ENCODE data around the gene ZSCAN10.

Gene ZSCAN10

DNA sequence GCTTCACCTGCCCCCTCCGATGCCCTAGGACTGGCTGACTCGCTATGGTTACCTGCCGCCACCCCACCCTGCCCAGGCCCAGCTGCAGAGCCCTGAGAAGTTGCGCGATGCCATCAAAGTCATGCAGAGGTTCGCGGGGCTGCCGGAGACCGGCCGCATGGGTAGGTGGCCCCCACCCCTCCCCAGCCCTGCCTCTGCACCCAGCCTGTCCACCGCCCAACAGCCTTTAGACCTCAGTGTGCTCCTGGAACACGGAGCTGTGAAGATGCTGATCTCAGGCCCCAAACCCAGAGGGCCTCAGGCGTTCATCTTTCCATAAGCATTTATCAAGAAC lies 51.7 kb downstream of the ZSCAN10 start:
- no peak for DNase-seq (ENCODE audit: low read depth in 1 of 2, low spot score in 1 of 2)

DNA sequence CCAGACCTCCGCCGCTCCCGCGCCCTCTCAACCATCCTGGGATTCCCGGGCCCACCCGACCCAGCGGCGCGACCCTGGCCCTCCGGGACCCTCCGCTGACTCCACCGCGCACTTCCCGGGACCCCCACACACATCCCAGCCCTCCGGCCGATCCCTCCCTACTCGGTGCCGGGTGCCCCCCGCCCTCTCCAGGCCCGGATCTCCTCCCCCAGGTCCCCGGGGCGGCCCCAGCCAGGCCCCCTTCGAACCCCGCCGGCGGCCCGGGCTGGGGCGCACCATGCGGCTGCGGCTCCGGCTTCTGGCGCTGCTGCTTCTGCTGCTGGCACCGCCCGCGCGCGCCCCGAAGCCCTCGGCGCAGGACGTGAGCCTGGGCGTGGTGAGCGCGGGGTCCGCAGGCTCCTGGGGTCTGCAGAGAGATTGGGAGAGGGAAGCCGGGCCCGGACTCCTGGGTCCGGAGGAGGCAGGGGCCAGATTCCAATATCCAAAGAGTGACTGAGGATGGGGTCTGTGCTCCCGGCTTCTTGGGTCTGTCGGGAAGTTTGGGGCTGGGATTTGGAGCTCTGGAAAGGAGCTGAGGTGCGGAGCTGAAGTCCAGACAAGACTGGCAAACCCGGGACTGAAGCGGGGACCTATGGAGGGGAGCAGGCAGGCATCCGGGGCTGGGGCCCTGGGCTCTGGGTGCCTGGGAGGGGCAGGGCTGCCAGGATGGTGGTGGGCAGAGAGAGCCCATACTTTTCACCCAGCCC lies 52.3 kb downstream of the ZSCAN10 start:
- peaks cover 5% of the 10 kb centered on the region for H3K27me3 ChIP-seq (ENCODE audit: insufficient read depth, poor library complexity, severe bottlenecking)
- peak overlapping the region; percentile 55 for H3K4me3 ChIP-seq (replicated peaks; ENCODE audit: insufficient read depth, low read length)
- DNase-seq (ENCODE audit: low read depth in 1 of 2, low spot score in 1 of 2) = no peak
- TF ChIP-seq, protein P1, sequence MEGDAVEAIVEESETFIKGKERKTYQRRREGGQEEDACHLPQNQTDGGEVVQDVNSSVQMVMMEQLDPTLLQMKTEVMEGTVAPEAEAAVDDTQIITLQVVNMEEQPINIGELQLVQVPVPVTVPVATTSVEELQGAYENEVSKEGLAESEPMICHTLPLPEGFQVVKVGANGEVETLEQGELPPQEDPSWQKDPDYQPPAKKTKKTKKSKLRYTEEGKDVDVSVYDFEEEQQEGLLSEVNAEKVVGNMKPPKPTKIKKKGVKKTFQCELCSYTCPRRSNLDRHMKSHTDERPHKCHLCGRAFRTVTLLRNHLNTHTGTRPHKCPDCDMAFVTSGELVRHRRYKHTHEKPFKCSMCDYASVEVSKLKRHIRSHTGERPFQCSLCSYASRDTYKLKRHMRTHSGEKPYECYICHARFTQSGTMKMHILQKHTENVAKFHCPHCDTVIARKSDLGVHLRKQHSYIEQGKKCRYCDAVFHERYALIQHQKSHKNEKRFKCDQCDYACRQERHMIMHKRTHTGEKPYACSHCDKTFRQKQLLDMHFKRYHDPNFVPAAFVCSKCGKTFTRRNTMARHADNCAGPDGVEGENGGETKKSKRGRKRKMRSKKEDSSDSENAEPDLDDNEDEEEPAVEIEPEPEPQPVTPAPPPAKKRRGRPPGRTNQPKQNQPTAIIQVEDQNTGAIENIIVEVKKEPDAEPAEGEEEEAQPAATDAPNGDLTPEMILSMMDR (IDR thresholded peaks at IDR 0.05; ENCODE audit: insufficient read depth, low read length) = no peak
- TF ChIP-seq SPI1 (IDR thresholded peaks at IDR 0.05; ENCODE audit: borderline replicate concordance, low read depth) (no peak), GABPA (IDR thresholded peaks at IDR 0.05; ENCODE audit: low read depth) (no peak), POLR2AphosphoS5 (IDR thresholded peaks at IDR 0.05; ENCODE audit: low read depth) (no peak)
- TF ChIP-seq, protein P2, sequence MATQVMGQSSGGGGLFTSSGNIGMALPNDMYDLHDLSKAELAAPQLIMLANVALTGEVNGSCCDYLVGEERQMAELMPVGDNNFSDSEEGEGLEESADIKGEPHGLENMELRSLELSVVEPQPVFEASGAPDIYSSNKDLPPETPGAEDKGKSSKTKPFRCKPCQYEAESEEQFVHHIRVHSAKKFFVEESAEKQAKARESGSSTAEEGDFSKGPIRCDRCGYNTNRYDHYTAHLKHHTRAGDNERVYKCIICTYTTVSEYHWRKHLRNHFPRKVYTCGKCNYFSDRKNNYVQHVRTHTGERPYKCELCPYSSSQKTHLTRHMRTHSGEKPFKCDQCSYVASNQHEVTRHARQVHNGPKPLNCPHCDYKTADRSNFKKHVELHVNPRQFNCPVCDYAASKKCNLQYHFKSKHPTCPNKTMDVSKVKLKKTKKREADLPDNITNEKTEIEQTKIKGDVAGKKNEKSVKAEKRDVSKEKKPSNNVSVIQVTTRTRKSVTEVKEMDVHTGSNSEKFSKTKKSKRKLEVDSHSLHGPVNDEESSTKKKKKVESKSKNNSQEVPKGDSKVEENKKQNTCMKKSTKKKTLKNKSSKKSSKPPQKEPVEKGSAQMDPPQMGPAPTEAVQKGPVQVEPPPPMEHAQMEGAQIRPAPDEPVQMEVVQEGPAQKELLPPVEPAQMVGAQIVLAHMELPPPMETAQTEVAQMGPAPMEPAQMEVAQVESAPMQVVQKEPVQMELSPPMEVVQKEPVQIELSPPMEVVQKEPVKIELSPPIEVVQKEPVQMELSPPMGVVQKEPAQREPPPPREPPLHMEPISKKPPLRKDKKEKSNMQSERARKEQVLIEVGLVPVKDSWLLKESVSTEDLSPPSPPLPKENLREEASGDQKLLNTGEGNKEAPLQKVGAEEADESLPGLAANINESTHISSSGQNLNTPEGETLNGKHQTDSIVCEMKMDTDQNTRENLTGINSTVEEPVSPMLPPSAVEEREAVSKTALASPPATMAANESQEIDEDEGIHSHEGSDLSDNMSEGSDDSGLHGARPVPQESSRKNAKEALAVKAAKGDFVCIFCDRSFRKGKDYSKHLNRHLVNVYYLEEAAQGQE (IDR thresholded peaks at IDR 0.05; ENCODE audit: insufficient replicate concordance, low read depth) = no peak
- peak overlapping the region; percentile 38; the same call in 1 of the 2 replicates for H3K27ac ChIP-seq (replicated peaks)

More for the DNA sequence above, 51.7 kb downstream of the ZSCAN10 start:
- H3K27me3 ChIP-seq (ENCODE audit: insufficient read depth, poor library complexity, severe bottlenecking) = peaks cover 5% of the 10 kb centered on the region
- H3K27ac ChIP-seq (replicated peaks) = no peak overlapping the region
- TF ChIP-seq, protein P1 (IDR thresholded peaks at IDR 0.05; ENCODE audit: insufficient read depth, low read length) = no peak
- TF ChIP-seq GABPA (IDR thresholded peaks at IDR 0.05; ENCODE audit: low read depth) (no peak), POLR2AphosphoS5 (IDR thresholded peaks at IDR 0.05; ENCODE audit: low read depth) (no peak), SPI1 (IDR thresholded peaks at IDR 0.05; ENCODE audit: borderline replicate concordance, low read depth) (no peak)
- TF ChIP-seq, protein P2 (IDR thresholded peaks at IDR 0.05; ENCODE audit: insufficient replicate concordance, low read depth) = no peak
- H3K4me3 ChIP-seq (replicated peaks; ENCODE audit: insufficient read depth, low read length) = no peak overlapping the region

DNA sequence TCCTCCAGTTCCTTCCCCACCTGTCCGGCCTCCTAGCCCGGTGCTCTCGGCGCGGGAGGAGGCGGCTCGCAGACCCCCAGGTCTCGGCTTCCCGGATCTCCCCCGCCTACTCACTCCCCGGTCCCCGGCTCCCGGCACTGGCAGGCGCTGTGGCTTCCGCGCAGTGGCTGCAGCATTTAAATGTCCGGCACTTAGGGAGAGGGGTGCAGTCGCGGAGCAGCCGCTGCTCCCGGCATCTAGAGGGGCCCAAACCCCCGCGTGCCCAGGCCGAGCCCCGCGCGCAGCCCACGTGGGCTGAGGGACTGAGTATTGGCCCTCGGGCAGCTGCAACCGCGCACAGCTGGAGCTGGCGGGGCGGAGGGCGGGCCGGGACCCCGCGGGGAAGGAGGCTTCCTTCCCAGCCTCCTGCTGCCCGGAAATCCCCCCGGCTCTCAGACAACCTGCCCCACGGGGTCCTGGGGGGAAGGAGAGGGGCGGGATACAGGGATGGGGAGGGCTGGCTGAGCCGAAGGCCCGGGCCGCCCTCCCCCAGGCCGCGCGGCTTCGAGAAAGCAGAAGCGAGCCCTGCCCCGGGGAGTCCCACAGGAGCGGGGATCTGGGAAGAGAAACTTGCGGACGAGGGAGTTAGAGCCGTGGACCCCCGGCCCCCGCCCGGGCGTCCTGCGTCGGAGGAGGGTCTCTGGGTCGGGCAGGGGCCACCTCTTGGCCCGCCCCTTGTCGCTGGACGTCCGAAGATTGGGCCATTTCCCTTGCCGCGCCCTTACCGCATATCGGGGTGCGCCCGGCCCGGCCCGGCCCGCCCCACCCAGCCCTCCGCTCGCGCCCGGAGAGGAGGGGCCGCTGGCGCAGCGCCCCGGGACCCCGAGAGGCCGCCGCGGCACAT lies 53.1 kb downstream of the ZSCAN10 start, which contains the start of gene MMP25:
Gene MMP25 (plus strand): TSS at position 804 of the 883 bp plus-strand sequence. CDS start 357 bp downstream, outside the sequence.
- peaks cover 5% of the 10 kb centered on the region for H3K27me3 ChIP-seq (ENCODE audit: insufficient read depth, poor library complexity, severe bottlenecking)
- H3K4me3 ChIP-seq (replicated peaks; ENCODE audit: insufficient read depth, low read length) = peak within 1 kb of the TSS; percentile 55
- peak in 1 of 2 experiments; percentile 43 for DNase-seq (ENCODE audit: low read depth in 1 of 2, low spot score in 1 of 2)
- H3K27ac ChIP-seq (replicated peaks) = peak within 1 kb of the TSS; percentile 51
- peak; percentile 58; the same call in 1 of the 2 replicates for TF ChIP-seq SPI1 (IDR thresholded peaks at IDR 0.05; ENCODE audit: borderline replicate concordance, low read depth)
- no peak for TF ChIP-seq GABPA (IDR thresholded peaks at IDR 0.05; ENCODE audit: low read depth)

DNA sequence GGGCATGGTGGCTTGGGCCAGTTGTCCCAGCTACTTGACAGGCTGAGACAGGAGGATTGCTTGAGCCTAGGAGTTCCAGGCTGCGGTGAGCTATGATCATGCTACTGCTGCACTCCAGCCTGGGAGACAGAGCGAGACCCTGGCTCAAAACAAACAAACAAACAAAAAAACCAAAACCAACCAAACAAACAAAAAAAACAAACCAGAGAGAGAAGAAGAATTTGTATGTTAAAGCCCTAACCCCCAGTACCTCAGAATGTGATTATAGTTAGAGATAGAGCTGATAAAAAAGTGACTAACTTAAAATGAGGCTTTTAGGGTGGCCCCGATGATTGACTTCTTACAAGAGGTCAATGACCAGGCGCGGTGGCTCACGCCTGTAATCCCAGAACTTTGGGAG lies 54.4 kb downstream of the ZSCAN10 start:
- Histone ChIP-seq H3K27me3 (ENCODE audit: insufficient read depth, poor library complexity, severe bottlenecking) (peaks cover 5% of the 10 kb centered on the region), H3K4me3 (replicated peaks; ENCODE audit: insufficient read depth, low read length) (no peak overlapping the region)
- TF ChIP-seq, protein P1 (IDR thresholded peaks at IDR 0.05; ENCODE audit: insufficient read depth, low read length) = no peak
- TF ChIP-seq, protein P2 (IDR thresholded peaks at IDR 0.05; ENCODE audit: insufficient replicate concordance, low read depth) = no peak
- TF ChIP-seq SPI1 (IDR thresholded peaks at IDR 0.05; ENCODE audit: borderline replicate concordance, low read depth) (no peak), POLR2AphosphoS5 (IDR thresholded peaks at IDR 0.05; ENCODE audit: low read depth) (no peak), GABPA (IDR thresholded peaks at IDR 0.05; ENCODE audit: low read depth) (no peak)

More for the DNA sequence above, 54.4 kb downstream of the ZSCAN10 start:
- H3K27ac ChIP-seq (replicated peaks) = no peak overlapping the region
- DNase-seq (ENCODE audit: low read depth in 1 of 2, low spot score in 1 of 2) = no peak
